Neural cell (in vitro differentiated cells): ENCODE results near the gene KCNAB1. TPM values are rescaled to one million over a fixed set of nuclear protein-coding genes. Genes with fewer than 3 reads are reported as not detected.

Experiments
- H2AFZ ChIP-seq: fragments of 200-600, 300-800 bp; sonication (generic), shearing (Covaris generic); 2 replicates; pipeline ENCODE4 v1.6.0; 2014; ENCODE audit warnings: low read depth, mild to moderate bottlenecking, antibody characterized with exemption, low read length, moderate library complexity
- H3F3A ChIP-seq: fragments of 200-600 bp; shearing (Covaris generic); 2 replicates; pipeline ENCODE4 v1.6.1; 2016; ENCODE audit warnings: mild to moderate bottlenecking, moderate library complexity, mixed read lengths, antibody characterized with exemption, low read length; ENCODE audit not compliant: insufficient read depth, poor library complexity, severe bottlenecking
- H3K27ac ChIP-seq: fragments of 200-600, 300-800 bp; sonication (generic), shearing (Covaris generic); 2 replicates; pipeline ENCODE4 v1.5.1; 2014; ENCODE audit warnings: mild to moderate bottlenecking, low read length, moderate library complexity
- H3K27me3 ChIP-seq: fragments of 300-800, 200-600 bp; sonication (generic), shearing (Covaris generic); 2 replicates; pipeline ENCODE4 v1.6.0; 2014; ENCODE audit warnings: mild to moderate bottlenecking, low read depth, low read length, moderate library complexity; ENCODE audit not compliant: insufficient read depth
- H3K36me3 ChIP-seq: fragments of 300-800, 200-600 bp; sonication (generic), shearing (Covaris generic); 2 replicates; pipeline ENCODE4 v1.5.1; 2014; ENCODE audit warnings: mild to moderate bottlenecking, antibody characterized with exemption, low read length, moderate library complexity; ENCODE audit not compliant: insufficient read depth
- H3K4me2 ChIP-seq: fragments of 300-800, 200-600 bp; sonication (generic), shearing (Covaris generic); 2 replicates; pipeline ENCODE4 v1.6.0; 2014; ENCODE audit warnings: mild to moderate bottlenecking, low read length
- H3K4me3 ChIP-seq: fragments of 300-800, 200-600 bp; sonication (generic), shearing (Covaris generic); 2 replicates; pipeline ENCODE4 v1.5.1; 2014; ENCODE audit warnings: mild to moderate bottlenecking, low read length, moderate library complexity
- H3K79me2 ChIP-seq: fragments of 200-600 bp; shearing (Covaris generic); replicated peaks from 2 replicates; pipeline ENCODE4 v1.6.0; 2014; ENCODE audit warnings: mild to moderate bottlenecking, low read length, moderate library complexity; ENCODE audit not compliant: insufficient read depth
- H3K9ac ChIP-seq: fragments of 300-800, 200-600 bp; sonication (generic), shearing (Covaris generic); 2 replicates; pipeline ENCODE4 v1.6.1; 2016; ENCODE audit warnings: mild to moderate bottlenecking, low read length, mixed read lengths
- H3K9me2 ChIP-seq: fragments of 200-600 bp; shearing (Covaris generic); 2 replicates; pipeline ENCODE4 v1.6.1; 2016; ENCODE audit warnings: mild to moderate bottlenecking, low read length, mixed read lengths; ENCODE audit not compliant: insufficient read depth
- H3K9me3 ChIP-seq: fragments of 200-600, 300-800 bp; sonication (generic), shearing (Covaris generic); 2 replicates; pipeline ENCODE4 v1.6.1; 2016; ENCODE audit warnings: mild to moderate bottlenecking, mixed run types, low read length, moderate library complexity, mixed read lengths
- H4K20me1 ChIP-seq: fragments of 200-600 bp; shearing (Covaris generic); 2 replicates; pipeline ENCODE4 v1.6.1; 2016; ENCODE audit warnings: mild to moderate bottlenecking, mixed run types; ENCODE audit not compliant: insufficient read depth
- EP300 ChIP-seq: fragments of 450-650 bp; conservative IDR thresholded peaks from 2 replicates; pipeline ENCODE4 v1.6.1; 2014; ENCODE audit warnings: antibody characterized with exemption, mild to moderate bottlenecking, moderate library complexity; ENCODE audit not compliant: poor library complexity, severe bottlenecking
- EZH2 ChIP-seq: fragments of 200-600, 300-800 bp; shearing (Covaris generic), sonication (generic); IDR thresholded peaks from 2 replicates; pipeline ENCODE4 v1.6.1; 2014; ENCODE audit warnings: antibody characterized with exemption, low read length, borderline replicate concordance, mild to moderate bottlenecking; ENCODE audit not compliant: insufficient read depth, poor library complexity, severe bottlenecking
- MXI1 ChIP-seq: fragments of 450-650 bp; conservative IDR thresholded peaks from 2 replicates; pipeline ENCODE4 v1.6.1; 2014; ENCODE audit warnings: antibody characterized with exemption, mild to moderate bottlenecking; ENCODE audit not compliant: poor library complexity, severe bottlenecking
- POLR2AphosphoS5 ChIP-seq: IDR thresholded peaks from 2 replicates; pipeline ENCODE4 v1.6.1; 2012
- RAD21 ChIP-seq: fragments of 450-650 bp; conservative IDR thresholded peaks from 2 replicates; pipeline ENCODE4 v1.6.1; 2014; ENCODE audit warnings: antibody characterized with exemption, mild to moderate bottlenecking, moderate library complexity
- SMC3 ChIP-seq: fragments of 450-650 bp; conservative IDR thresholded peaks from 2 replicates; pipeline ENCODE4 v1.6.1; 2014; ENCODE audit warnings: antibody characterized with exemption, mild to moderate bottlenecking, moderate library complexity; ENCODE audit not compliant: poor library complexity
- TAF1 ChIP-seq: IDR thresholded peaks from 2 replicates; pipeline ENCODE4 v1.6.1; 2012; ENCODE audit warnings: low read depth
- polyA plus RNA-seq: library from polyadenylated mRNA; depleted of rRNA; stranded (reverse); fragments of >200 nt; gene quantifications from 2 replicates; pipeline ENCODE4 v1.2.3, GENCODE V29; 2014
- TF ChIP-seq, protein P1 (sequence below): fragments of 450-650 bp; IDR thresholded peaks from 2 replicates; pipeline ENCODE4 v1.5.1; 2014; ENCODE audit warnings: antibody characterized with exemption, mild to moderate bottlenecking, moderate library complexity; ENCODE audit not compliant: poor library complexity, severe bottlenecking
- TF ChIP-seq, protein P2 (sequence below): IDR thresholded peaks from 2 replicates; pipeline ENCODE4 v1.6.1; 2012; ENCODE audit warnings: borderline replicate concordance

Gene KCNAB1
- polyA plus RNA-seq, 1 donor from 2014 or later, result 14.9 TPM

DNA sequence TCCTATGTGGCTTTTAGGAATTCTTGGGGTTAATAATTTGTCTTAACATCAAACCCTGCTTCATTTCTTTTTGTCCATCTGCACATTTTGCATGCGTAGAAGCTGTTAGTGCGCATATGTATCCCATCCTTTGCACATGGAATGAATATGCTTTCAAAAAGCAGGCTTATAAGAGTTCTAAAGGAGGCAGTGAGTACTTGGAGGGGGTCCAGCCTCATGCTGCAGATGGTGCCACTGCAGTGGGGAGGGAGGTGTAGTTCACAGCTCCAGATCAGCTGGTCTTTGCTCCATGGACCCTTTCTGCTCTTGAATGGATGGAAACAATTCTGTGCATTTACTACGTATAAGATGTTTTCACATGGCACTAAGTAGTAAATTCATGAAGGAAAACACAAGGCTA is 455.3 kb downstream of the KCNAB1 start:
- H3F3A ChIP-seq, result no peaks in the 10 kb centered on the region
- H3K79me2 ChIP-seq, result no peaks in the 10 kb centered on the region
- TF ChIP-seq EZH2 (no peak), TAF1 (no peak), EP300 (no peak), MXI1 (no peak), SMC3 (no peak), RAD21 (no peak)
- TF ChIP-seq, protein P1, sequence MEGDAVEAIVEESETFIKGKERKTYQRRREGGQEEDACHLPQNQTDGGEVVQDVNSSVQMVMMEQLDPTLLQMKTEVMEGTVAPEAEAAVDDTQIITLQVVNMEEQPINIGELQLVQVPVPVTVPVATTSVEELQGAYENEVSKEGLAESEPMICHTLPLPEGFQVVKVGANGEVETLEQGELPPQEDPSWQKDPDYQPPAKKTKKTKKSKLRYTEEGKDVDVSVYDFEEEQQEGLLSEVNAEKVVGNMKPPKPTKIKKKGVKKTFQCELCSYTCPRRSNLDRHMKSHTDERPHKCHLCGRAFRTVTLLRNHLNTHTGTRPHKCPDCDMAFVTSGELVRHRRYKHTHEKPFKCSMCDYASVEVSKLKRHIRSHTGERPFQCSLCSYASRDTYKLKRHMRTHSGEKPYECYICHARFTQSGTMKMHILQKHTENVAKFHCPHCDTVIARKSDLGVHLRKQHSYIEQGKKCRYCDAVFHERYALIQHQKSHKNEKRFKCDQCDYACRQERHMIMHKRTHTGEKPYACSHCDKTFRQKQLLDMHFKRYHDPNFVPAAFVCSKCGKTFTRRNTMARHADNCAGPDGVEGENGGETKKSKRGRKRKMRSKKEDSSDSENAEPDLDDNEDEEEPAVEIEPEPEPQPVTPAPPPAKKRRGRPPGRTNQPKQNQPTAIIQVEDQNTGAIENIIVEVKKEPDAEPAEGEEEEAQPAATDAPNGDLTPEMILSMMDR, result no peak
- TF ChIP-seq, protein P2, sequence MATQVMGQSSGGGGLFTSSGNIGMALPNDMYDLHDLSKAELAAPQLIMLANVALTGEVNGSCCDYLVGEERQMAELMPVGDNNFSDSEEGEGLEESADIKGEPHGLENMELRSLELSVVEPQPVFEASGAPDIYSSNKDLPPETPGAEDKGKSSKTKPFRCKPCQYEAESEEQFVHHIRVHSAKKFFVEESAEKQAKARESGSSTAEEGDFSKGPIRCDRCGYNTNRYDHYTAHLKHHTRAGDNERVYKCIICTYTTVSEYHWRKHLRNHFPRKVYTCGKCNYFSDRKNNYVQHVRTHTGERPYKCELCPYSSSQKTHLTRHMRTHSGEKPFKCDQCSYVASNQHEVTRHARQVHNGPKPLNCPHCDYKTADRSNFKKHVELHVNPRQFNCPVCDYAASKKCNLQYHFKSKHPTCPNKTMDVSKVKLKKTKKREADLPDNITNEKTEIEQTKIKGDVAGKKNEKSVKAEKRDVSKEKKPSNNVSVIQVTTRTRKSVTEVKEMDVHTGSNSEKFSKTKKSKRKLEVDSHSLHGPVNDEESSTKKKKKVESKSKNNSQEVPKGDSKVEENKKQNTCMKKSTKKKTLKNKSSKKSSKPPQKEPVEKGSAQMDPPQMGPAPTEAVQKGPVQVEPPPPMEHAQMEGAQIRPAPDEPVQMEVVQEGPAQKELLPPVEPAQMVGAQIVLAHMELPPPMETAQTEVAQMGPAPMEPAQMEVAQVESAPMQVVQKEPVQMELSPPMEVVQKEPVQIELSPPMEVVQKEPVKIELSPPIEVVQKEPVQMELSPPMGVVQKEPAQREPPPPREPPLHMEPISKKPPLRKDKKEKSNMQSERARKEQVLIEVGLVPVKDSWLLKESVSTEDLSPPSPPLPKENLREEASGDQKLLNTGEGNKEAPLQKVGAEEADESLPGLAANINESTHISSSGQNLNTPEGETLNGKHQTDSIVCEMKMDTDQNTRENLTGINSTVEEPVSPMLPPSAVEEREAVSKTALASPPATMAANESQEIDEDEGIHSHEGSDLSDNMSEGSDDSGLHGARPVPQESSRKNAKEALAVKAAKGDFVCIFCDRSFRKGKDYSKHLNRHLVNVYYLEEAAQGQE, result no peak
- H3K27ac ChIP-seq, result no peak overlapping the region
- H3K9ac ChIP-seq, result no peak overlapping the region
- H3K4me2 ChIP-seq, result no peak overlapping the region
- H3K27me3 ChIP-seq, result no peaks in the 10 kb centered on the region
- no peaks in the 10 kb centered on the region for H3K9me2 ChIP-seq
- no peaks in the 10 kb centered on the region for H4K20me1 ChIP-seq
- H2AFZ ChIP-seq, result no peak overlapping the region
- no peaks in the 10 kb centered on the region for H3K36me3 ChIP-seq
- H3K9me3 ChIP-seq, result no peaks in the 10 kb centered on the region
- no peak overlapping the region for H3K4me3 ChIP-seq

DNA sequence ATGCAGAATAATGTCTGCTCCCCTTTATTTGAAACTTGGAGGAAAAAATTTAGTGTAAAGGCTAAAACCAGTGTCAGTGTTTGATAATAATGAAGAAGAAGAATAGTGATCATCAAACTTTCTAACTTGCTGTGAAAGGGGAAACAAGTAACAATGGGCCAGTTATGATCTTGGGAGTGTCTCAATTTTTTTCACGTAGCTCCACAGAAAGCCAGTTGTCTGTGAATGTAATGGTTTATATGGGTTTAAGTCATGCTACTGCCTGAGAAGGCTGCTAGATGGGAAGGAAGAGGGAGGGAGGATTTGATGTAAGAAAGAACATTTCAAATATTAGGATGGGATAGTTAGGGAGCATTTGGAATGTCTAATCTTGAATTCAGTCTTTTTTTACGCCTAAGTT is 455.7 kb downstream of the KCNAB1 start:
- no peak overlapping the region for H2AFZ ChIP-seq

More for the DNA sequence above, 455.7 kb downstream of the KCNAB1 start:
- no peak overlapping the region for H3K4me3 ChIP-seq
- no peaks in the 10 kb centered on the region for H3K36me3 ChIP-seq
- H3K9me3 ChIP-seq, result no peaks in the 10 kb centered on the region
- H3K27me3 ChIP-seq, result no peaks in the 10 kb centered on the region
- H4K20me1 ChIP-seq, result no peaks in the 10 kb centered on the region
- TF ChIP-seq, protein P1, result no peak
- TF ChIP-seq RAD21, result no peak
- TF ChIP-seq TAF1, result no peak
- TF ChIP-seq POLR2AphosphoS5, result no peak
- TF ChIP-seq, protein P2, result no peak
- TF ChIP-seq EP300, result no peak
- TF ChIP-seq MXI1, result no peak
- no peak for TF ChIP-seq SMC3
- TF ChIP-seq EZH2, result no peak
- H3K9ac ChIP-seq, result no peak overlapping the region
- no peak overlapping the region for H3K27ac ChIP-seq
- no peaks in the 10 kb centered on the region for H3K9me2 ChIP-seq
- no peaks in the 10 kb centered on the region for H3K79me2 ChIP-seq
- no peak overlapping the region for H3K4me2 ChIP-seq
- H3F3A ChIP-seq, result no peaks in the 10 kb centered on the region
